ENCODE results near the gene ZBTB21. TPM values are rescaled to one million over a fixed set of nuclear protein-coding genes. Genes with fewer than 3 reads are reported as not detected.
A peak's percentile ranks its signal among the peaks of the same experiment; 100 is the strongest.

The ZBTB21 gene
- total and polyA plus RNA-seq, 9 of the 15 experiments (the other 6 are each of a cell fraction or from before 2014, with no cell fraction given), result 2.2 to 15.2 (median 8.7) TPM

- Histone ChIP-seq H3K4me2 (ENCODE audit: insufficient read depth, low read length) (no peak overlapping the region), H3K79me2 (ENCODE audit: control insufficient read depth, insufficient read depth, low read length) (no peaks in the 10 kb centered on the region), H2AFZ (ENCODE audit: low read depth, low read length) (no peak overlapping the region), H3K27ac (ENCODE audit: extremely low read depth, low read depth, low read length) (no peak overlapping the region), H3K9ac (ENCODE audit: insufficient read depth in 1 of 2, low read depth in 2 of 2, low read length in 2 of 2) (no peak overlapping the region), H3K27me3 (ENCODE audit: control insufficient read depth in 2 of 2, insufficient read depth in 2 of 2, low read length in 2 of 2) (peaks cover 78 to 95% of the 10 kb centered on the region in 2 experiments), H3K9me3 (replicated peaks; ENCODE audit: control insufficient read depth, insufficient read depth, low read depth, low read length) (no peaks in the 10 kb centered on the region), H3K36me3 (ENCODE audit: control insufficient read depth, insufficient read depth, low read length) (no peaks in the 10 kb centered on the region), H3K4me3 (no peak overlapping the region), H3K9me1 (ENCODE audit: control insufficient read depth, insufficient read depth, low read length) (no peaks in the 10 kb centered on the region), H3K4me1 (replicated peaks in 1 of 2; ENCODE audit: control insufficient read depth in 2 of 2, insufficient read depth in 2 of 2, low read length in 2 of 2) (peaks cover 0 to 12% of the 10 kb centered on the region in 2 experiments; a peak in 1 of 5 replicates), H4K20me1 (replicated peaks; ENCODE audit: control insufficient read depth, insufficient read depth, low read length) (peaks cover 12% of the 10 kb centered on the region; the same call in 1 of the 2 replicates)
- no peak for TF ChIP-seq THAP12 (CRISPR knock-in tag; IDR thresholded peaks at IDR 0.05)
- peak; percentile 87; the same call in 1 of the 2 replicates for TF ChIP-seq ZKSCAN8 (CRISPR knock-in tag; IDR thresholded peaks at IDR 0.05)
- intact Hi-C loops (cut with micrococcal nuclease) (no loop called here), in situ Hi-C loops (cut with MboI) (no loop called here)
- CTCF ChIA-PET (ENCODE audit: low intra/inter-chr PET ratio), result no interaction called here
- POLR2A ChIA-PET, result interaction anchor here (0.7 kb wide), 1 partner anchor 32 kb away, joined by 4 read pairs; no protein-coding TSS in a partner anchor
- no peak for FAIRE-seq
- no peak for ATAC-seq
- no peak for DNase-seq (ENCODE audit: extremely low read depth in 1 of 4, low spot score in 3 of 4)
- 5% methylated on average over 11 of the region's 11 CpGs for WGBS (ENCODE audit: insufficient coverage, low coverage, missing lambda C conversion rate)
- BruUV-seq (replicated peaks), result no TSS peak
Observed at GRCh38 chr21:42057851-42058437, 47.8 kb upstream of the ZBTB21 start.

Measured in K562 (cell line).